Muscle of back (tissue), 11 donors: Measurements from ENCODE around the gene TUBGCP5. TPM values are rescaled to one million over a fixed set of nuclear protein-coding genes. Genes with fewer than 3 reads are reported as not detected.

Experiments used
- DNase-seq, 3 donors: peaks; one replicate each; pipeline versions ENCODE4 v3.0.0 to v3.0.0-alpha.2; 2013
- polyA plus RNA-seq, 10 donors: library from polyadenylated mRNA; unstranded; fragments of 120-200 nt; gene quantifications; one replicate each; pipeline ENCODE4 v1.2.1, GENCODE V29; 2013; ENCODE audit not compliant: insufficient read length in 10 of 10

The TUBGCP5 gene
- polyA plus RNA-seq, 10 donors, result 9.2 to 25.9 (median 15.7) TPM

DNA sequence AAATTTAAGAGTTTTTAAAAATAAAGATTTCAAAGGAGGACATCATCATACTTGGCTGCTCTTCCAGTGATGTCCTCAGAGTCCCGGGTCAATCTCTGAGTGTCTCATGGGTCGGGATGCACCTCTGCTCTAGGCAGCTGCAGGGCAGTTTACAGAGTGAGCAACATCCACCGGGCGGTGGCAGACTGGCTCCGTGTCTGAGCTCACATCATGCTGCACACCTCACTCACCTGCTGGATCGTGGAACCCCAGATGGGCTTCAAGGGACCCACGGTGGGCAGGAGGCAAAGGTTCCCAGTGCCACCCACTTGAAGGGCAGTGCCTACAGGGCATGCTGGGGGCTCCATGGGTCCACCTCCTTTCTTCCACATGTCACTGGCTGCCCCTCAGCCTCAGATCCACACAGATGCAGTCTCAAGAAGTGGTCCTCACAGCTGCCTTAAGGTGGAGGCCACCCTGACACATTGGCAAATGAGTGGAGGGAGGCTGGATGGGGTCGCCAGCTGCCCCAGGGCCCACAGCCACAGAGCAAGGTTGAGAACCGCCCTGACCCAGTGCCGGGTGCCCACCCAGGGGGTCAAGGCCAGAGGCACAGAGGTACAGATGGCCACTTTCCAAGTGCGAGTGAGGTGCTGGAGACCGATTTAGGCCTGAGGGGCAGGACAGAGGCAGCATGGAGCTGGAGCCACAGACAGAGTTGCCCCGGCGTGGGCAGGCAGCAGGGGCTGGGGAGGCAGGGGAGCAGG, 84.4 kb downstream of the TUBGCP5 start:
- no peak for DNase-seq

- DNase-seq, result no peak
These were observed 85.0 kb downstream of the TUBGCP5 start for GRCh38 chr15:22954326-22954725.

- DNase-seq, result peak in 2 of 3 donors; percentile 35 to 62
These were observed 86.4 kb downstream of the TUBGCP5 start for GRCh38 chr15:22952796-22953579.

DNA sequence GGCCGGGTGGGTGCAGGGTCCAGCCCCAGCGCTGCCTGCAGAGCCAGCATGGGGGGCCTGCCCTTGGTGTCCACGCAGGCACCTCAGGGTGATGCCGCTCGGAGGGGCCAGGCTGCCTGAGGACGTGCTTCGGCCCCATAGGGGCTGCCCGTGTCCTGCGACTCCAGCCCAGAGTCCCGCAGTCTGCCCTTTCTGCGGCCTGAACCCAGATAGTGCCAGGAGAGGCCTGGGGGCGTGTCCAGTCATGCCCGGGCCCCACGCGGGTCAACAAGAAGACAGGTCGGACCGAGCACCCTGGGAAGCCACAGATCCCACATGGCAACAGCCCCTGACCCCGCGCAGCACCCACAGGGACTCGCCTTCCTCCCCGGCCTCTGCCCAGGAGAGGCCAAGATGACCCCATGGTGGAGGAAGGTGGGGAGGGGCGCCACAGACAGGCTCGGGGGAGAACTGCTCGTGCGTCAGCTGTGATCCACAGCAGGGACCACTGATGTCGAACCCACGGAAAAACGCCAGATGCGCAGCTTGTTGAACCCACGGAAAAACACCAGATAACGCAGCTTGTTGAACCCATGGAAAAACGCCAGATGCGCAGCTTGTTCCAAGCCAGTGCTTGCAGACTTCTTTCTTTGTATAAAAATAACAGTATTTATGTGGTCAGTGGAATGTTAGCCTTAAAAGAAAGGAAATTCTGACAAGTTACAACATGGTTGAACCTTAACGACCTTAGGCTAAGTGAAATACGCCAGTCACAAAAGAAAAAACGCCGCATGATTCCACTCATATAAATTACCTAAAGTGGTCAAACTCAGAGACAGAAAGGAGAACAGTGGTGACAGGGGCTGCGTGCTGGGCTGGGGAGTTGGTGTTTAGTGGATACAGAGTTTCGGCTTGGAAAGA, 87.7 kb downstream of the TUBGCP5 start:
- DNase-seq, result no peak

GRCh38 chr15:22951031-22951380, 88.4 kb downstream of the TUBGCP5 start:
- no peak for DNase-seq

GRCh38 chr15:22950256-22950990, 88.9 kb downstream of the TUBGCP5 start:
- no peak for DNase-seq

Other genes starting within 250 kb of the TUBGCP5 start
- 10 to 100 TPM; 37.5 to 47.1 (median 41.5) TPM for gene NIPA2, start 200.9 kb downstream of the TUBGCP5 start, polyA plus RNA-seq
- 10 to 100 TPM; 48.3 to 70.1 (median 55.6) TPM for gene CYFIP1, start 59.2 kb downstream of the TUBGCP5 start, polyA plus RNA-seq
- gene GOLGA6L1, start 97.3 kb upstream of the TUBGCP5 start, polyA plus RNA-seq, result not detected